Transverse colon (tissue), 4 donors: ENCODE data around the gene CNGA1.

Source experiments
- CTCF ChIP-seq, 5 experiments: fragments of 200-600 bp in 3 of 5; fragments of 450-650 bp in 2 of 5; sonication (generic) in 3 of 5; IDR thresholded peaks; 1 replicate in 2 of 5; 2 replicates in 3 of 5; pipeline ENCODE4 v1.5.1; 2016 to 2017; ENCODE audit warnings: antibody characterized with exemption in 5 of 5, inconsistent platforms in 3 of 5, mild to moderate bottlenecking in 2 of 5, moderate library complexity in 1 of 5
- POLR2A ChIP-seq: fragments of 450-650 bp; IDR thresholded peaks from one replicate; pipeline ENCODE4 v1.6.1; 2016; ENCODE audit warnings: antibody characterized with exemption, mild to moderate bottlenecking, moderate library complexity
- POLR2AphosphoS5 ChIP-seq, 3 donors: sonication (generic); formaldehyde crosslinking; IDR thresholded peaks; one replicate each; pipeline ENCODE4 v1.6.1; 2016; ENCODE audit warnings: antibody characterized with exemption in 3 of 3

- TF ChIP-seq POLR2A (no peak), CTCF (IDR thresholded peaks at IDR 0.05) (no peak), POLR2AphosphoS5 (IDR thresholded peaks at IDR 0.05) (no peak)
Measured at GRCh38 chr4:48024522-48024921, 8.0 kb upstream of the CNGA1 start.
